GM19455 (cell line): Measurements from ENCODE around the gene XRCC5.
A peak's percentile ranks its signal among the peaks of the same experiment; 100 is the strongest.
"Not testable (repeated sequence)": the region's sequence is repeated elsewhere in the genome, so short reads cannot be mapped to it uniquely, and the experiment has no call there.

Source experiments
- ATAC-seq: cut with Tn5 transposase; IDR thresholded peaks from one replicate; pipeline ENCODE4 v1.9.1; 2021; ENCODE audit not compliant: unreplicated experiment

XRCC5 gene

GRCh38 chr2:216116418-216116817 is 7.3 kb downstream of the XRCC5 start:
- ATAC-seq: no peak

- ATAC-seq: no peak
Observed at GRCh38 chr2:216117561-216118340, 8.6 kb downstream of the XRCC5 start.

- no peak for ATAC-seq
Observed at GRCh38 chr2:216118474-216118873, 9.3 kb downstream of the XRCC5 start.

- ATAC-seq: no peak
Observed at GRCh38 chr2:216119146-216119545, 10.0 kb downstream of the XRCC5 start.

- ATAC-seq: no peak
Observed at GRCh38 chr2:216119986-216120385, 10.8 kb downstream of the XRCC5 start.

GRCh38 chr2:216121255-216121654 is 12.1 kb downstream of the XRCC5 start:
- no peak for ATAC-seq

- no peak for ATAC-seq
Observed at GRCh38 chr2:216126943-216127342, 17.8 kb downstream of the XRCC5 start.

GRCh38 chr2:216130346-216130971 is 21.3 kb downstream of the XRCC5 start:
- no peak for ATAC-seq

GRCh38 chr2:216131175-216131926 is 22.2 kb downstream of the XRCC5 start:
- no peak for ATAC-seq

GRCh38 chr2:216132585-216132984 is 23.4 kb downstream of the XRCC5 start:
- no peak for ATAC-seq

GRCh38 chr2:216133397-216133796 is 24.2 kb downstream of the XRCC5 start:
- no peak for ATAC-seq

- no peak for ATAC-seq
Observed at GRCh38 chr2:216134958-216135541, 25.9 kb downstream of the XRCC5 start.

GRCh38 chr2:216139884-216140283 is 30.7 kb downstream of the XRCC5 start:
- no peak for ATAC-seq

GRCh38 chr2:216141516-216141915 is 32.4 kb downstream of the XRCC5 start:
- not testable (repeated sequence) for ATAC-seq

- peak; percentile 100 for ATAC-seq
Observed at GRCh38 chr2:216142540-216142939, 33.4 kb downstream of the XRCC5 start.

- ATAC-seq: no peak
Observed at GRCh38 chr2:216144372-216144771, 35.2 kb downstream of the XRCC5 start.

- no peak for ATAC-seq
Observed at GRCh38 chr2:216144857-216145256, 35.7 kb downstream of the XRCC5 start.

GRCh38 chr2:216146573-216146972 is 37.4 kb downstream of the XRCC5 start:
- ATAC-seq: no peak

- no peak for ATAC-seq
Observed at GRCh38 chr2:216147172-216148131, 38.3 kb downstream of the XRCC5 start.

GRCh38 chr2:216148983-216149382 is 39.8 kb downstream of the XRCC5 start:
- ATAC-seq: no peak
